ENCODE results near the gene CDH4.

The CDH4 gene

DNA sequence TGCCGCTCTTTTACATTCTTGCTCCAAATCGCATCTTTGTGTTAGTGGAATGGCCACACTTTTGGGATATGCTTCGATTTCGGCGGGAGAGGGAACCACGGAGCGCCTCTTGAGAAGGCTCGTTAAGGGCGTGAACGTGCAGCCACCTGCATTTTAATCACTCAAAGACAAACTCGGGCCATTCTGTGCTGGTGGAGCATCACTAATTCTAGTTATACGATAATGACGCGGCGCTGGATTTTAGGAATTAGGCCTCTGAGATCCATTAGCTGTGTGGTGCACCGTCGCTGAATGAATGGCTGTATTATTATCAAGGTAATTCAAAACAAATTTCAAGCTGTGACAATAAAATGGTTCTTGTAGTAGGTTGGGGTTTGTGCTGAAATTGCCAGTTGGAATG is 305.6 kb downstream of the CDH4 start:
- no peak for TF ChIP-seq TAF1 (IDR thresholded peaks at IDR 0.05; ENCODE audit: borderline replicate concordance, insufficient read depth, low read length)
- no peak for TF ChIP-seq SIN3A (IDR thresholded peaks at IDR 0.05; ENCODE audit: borderline replicate concordance, insufficient read depth, low read length)
- TF ChIP-seq FOXP2 (optimal IDR thresholded peaks at IDR 0.05; ENCODE audit: borderline replicate concordance, extremely low read depth, extremely low read length, insufficient read depth), result no peak
- TF ChIP-seq POLR2AphosphoS5 (IDR thresholded peaks at IDR 0.05; ENCODE audit: low read depth, low read length), result no peak
- TF ChIP-seq, protein P1, sequence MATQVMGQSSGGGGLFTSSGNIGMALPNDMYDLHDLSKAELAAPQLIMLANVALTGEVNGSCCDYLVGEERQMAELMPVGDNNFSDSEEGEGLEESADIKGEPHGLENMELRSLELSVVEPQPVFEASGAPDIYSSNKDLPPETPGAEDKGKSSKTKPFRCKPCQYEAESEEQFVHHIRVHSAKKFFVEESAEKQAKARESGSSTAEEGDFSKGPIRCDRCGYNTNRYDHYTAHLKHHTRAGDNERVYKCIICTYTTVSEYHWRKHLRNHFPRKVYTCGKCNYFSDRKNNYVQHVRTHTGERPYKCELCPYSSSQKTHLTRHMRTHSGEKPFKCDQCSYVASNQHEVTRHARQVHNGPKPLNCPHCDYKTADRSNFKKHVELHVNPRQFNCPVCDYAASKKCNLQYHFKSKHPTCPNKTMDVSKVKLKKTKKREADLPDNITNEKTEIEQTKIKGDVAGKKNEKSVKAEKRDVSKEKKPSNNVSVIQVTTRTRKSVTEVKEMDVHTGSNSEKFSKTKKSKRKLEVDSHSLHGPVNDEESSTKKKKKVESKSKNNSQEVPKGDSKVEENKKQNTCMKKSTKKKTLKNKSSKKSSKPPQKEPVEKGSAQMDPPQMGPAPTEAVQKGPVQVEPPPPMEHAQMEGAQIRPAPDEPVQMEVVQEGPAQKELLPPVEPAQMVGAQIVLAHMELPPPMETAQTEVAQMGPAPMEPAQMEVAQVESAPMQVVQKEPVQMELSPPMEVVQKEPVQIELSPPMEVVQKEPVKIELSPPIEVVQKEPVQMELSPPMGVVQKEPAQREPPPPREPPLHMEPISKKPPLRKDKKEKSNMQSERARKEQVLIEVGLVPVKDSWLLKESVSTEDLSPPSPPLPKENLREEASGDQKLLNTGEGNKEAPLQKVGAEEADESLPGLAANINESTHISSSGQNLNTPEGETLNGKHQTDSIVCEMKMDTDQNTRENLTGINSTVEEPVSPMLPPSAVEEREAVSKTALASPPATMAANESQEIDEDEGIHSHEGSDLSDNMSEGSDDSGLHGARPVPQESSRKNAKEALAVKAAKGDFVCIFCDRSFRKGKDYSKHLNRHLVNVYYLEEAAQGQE (IDR thresholded peaks at IDR 0.05; ENCODE audit: insufficient read depth in 1 of 2, low read depth in 2 of 2, low read length in 2 of 2), result no peak

DNA sequence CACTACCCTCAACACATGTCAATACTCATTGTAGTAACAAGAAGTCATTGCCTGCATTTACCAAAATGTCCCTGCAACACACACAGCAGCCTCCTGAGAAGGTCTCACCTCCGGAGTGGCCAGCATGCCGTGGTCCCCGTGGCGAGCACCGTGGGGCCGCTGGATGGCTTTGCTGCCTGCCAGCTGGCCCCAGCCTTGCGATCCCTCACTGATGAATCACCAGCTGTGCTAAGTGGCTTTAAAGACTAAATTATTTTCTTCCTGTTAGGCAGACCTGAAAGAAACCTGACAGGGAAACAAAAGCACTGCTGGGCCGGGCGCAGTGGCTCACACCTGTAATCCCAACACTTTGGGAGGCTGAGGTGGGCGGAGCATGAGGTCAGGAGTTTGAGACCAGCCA is 306.7 kb downstream of the CDH4 start:
- TF ChIP-seq, protein P1 (IDR thresholded peaks at IDR 0.05; ENCODE audit: insufficient read depth in 1 of 2, low read depth in 2 of 2, low read length in 2 of 2), result no peak
- TF ChIP-seq FOXP2 (optimal IDR thresholded peaks at IDR 0.05; ENCODE audit: borderline replicate concordance, extremely low read depth, extremely low read length, insufficient read depth), result no peak

DNA sequence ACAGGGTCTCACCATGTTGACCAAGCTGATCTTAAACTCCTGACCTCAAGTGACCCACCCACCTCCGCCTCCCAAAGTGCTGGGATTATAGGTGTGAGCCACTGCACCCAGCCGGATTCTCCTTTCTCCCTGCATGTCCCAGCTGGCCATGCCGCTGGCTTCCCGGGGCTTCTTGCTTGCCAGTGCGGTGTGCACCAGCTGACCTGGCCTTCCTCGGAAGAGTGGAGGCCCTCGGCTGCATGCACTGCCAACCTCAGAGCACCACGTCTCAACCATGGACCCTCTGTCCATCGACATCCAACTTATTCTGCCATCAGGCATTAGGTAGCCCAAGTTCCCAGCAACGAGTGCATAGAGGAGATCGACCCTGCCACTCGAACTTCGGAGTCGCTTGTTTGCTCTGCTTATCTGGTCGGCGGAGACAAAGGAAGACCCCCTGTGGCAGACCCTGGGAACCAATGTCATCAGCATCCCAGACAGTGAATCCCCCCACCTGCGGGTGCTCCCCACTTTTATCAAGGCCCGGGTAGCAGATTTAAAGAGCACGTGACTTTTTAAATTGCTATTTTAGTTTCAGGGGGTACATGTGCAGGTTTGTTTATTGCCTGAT is 307.8 kb downstream of the CDH4 start:
- no peak for TF ChIP-seq SIN3A (IDR thresholded peaks at IDR 0.05; ENCODE audit: borderline replicate concordance, insufficient read depth, low read length)
- TF ChIP-seq POLR2AphosphoS5 (IDR thresholded peaks at IDR 0.05; ENCODE audit: low read depth, low read length), result no peak
- no peak for TF ChIP-seq TAF1 (IDR thresholded peaks at IDR 0.05; ENCODE audit: borderline replicate concordance, insufficient read depth, low read length)
- no peak for TF ChIP-seq FOXP2 (optimal IDR thresholded peaks at IDR 0.05; ENCODE audit: borderline replicate concordance, extremely low read depth, extremely low read length, insufficient read depth)
- TF ChIP-seq, protein P1 (IDR thresholded peaks at IDR 0.05; ENCODE audit: insufficient read depth in 1 of 2, low read depth in 2 of 2, low read length in 2 of 2), result no peak

DNA sequence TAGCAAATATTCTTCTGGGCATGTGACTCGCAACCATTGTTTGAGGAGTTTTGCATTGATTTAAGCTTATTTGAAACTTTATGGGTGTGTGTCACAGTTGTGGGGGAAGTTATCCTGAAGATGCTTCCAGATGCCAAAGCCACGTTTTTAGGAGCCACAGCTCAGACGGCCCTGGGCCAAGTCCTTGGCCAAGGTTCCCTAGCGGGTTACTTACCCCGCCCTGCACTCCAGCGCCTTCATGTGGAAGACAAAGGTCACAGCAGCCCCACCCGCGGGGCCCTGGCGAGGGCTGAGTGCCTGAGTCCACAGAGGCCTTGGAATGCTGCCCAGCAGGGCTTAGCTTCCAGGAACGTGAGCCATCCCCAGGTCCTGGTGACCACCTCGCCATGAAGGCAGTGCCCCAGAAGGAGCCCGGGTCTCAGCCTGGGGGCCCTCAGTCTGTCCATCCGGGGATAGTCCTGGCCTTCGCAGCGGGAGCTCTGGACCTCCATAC is 308.3 kb downstream of the CDH4 start:
- no peak for TF ChIP-seq SIN3A (IDR thresholded peaks at IDR 0.05; ENCODE audit: borderline replicate concordance, insufficient read depth, low read length)
- no peak for TF ChIP-seq FOXP2 (optimal IDR thresholded peaks at IDR 0.05; ENCODE audit: borderline replicate concordance, extremely low read depth, extremely low read length, insufficient read depth)
- no peak for TF ChIP-seq POLR2AphosphoS5 (IDR thresholded peaks at IDR 0.05; ENCODE audit: low read depth, low read length)
- TF ChIP-seq TAF1 (IDR thresholded peaks at IDR 0.05; ENCODE audit: borderline replicate concordance, insufficient read depth, low read length), result no peak
- TF ChIP-seq, protein P1 (IDR thresholded peaks at IDR 0.05; ENCODE audit: insufficient read depth in 1 of 2, low read depth in 2 of 2, low read length in 2 of 2), result no peak

Data from PFSK-1 (cell line).